H9 (cell line): ENCODE results near the gene UGT1A8. TPM values are rescaled to one million over a fixed set of nuclear protein-coding genes. Genes with fewer than 3 reads are reported as not detected.

Experiments used
- DNase-seq: peaks from one replicate; pipeline ENCODE4 v3.0.0-alpha.2; 2017
- H2AFZ ChIP-seq: one replicate; pipeline ENCODE4 v1.6.1; 2013; ENCODE audit warnings: mild to moderate bottlenecking, low read length, control low read depth, moderate library complexity
- H2AK5ac ChIP-seq: 2 replicates; pipeline ENCODE4 v1.6.1; 2013; ENCODE audit warnings: low read length, control low read depth, mixed read lengths; ENCODE audit not compliant: insufficient read length
- H2BK120ac ChIP-seq: one replicate; pipeline ENCODE4 v1.6.1; 2013; ENCODE audit warnings: low read depth, mild to moderate bottlenecking, low read length, control low read depth, inconsistent platforms; ENCODE audit not compliant: poor library complexity, severe bottlenecking
- H2BK12ac ChIP-seq: 2 replicates; pipeline ENCODE4 v1.6.1; 2013; ENCODE audit warnings: low read length, control low read depth, mixed read lengths, low read depth; ENCODE audit not compliant: insufficient read length
- H2BK15ac ChIP-seq: 2 replicates; pipeline ENCODE4 v1.6.1; 2013; ENCODE audit warnings: low read depth, low read length, control low read depth
- H2BK20ac ChIP-seq: one replicate; pipeline ENCODE4 v1.6.1; 2013; ENCODE audit warnings: low read depth, mild to moderate bottlenecking, low read length, control low read depth, inconsistent platforms; ENCODE audit not compliant: poor library complexity, severe bottlenecking
- H2BK5ac ChIP-seq: 2 replicates; pipeline ENCODE4 v1.6.1; 2013; ENCODE audit warnings: low read length, control low read depth, mixed read lengths; ENCODE audit not compliant: insufficient read length
- H3K14ac ChIP-seq: 2 replicates; pipeline ENCODE4 v1.6.1; 2013; ENCODE audit warnings: low read length, control low read depth; ENCODE audit not compliant: insufficient read depth
- H3K18ac ChIP-seq: 2 replicates; pipeline ENCODE4 v1.6.1; 2013; ENCODE audit warnings: low read depth, mild to moderate bottlenecking, mixed read lengths, low read length, control low read depth; ENCODE audit not compliant: insufficient read length
- H3K23ac ChIP-seq: 2 replicates; pipeline ENCODE4 v1.6.1; 2013; ENCODE audit warnings: low read length, control low read depth, mixed read lengths, low read depth; ENCODE audit not compliant: insufficient read length
- H3K23me2 ChIP-seq: 2 replicates; pipeline ENCODE4 v1.6.1; 2013; ENCODE audit warnings: low read depth, mild to moderate bottlenecking, mixed read lengths, low read length, control low read depth; ENCODE audit not compliant: insufficient read length, poor library complexity, severe bottlenecking
- H3K27ac ChIP-seq: 2 replicates; pipeline ENCODE4 v1.5.1; 2013; ENCODE audit warnings: low read length, control low read depth, mixed read lengths, low read depth; ENCODE audit not compliant: insufficient read length
- H3K27me3 ChIP-seq: 2 replicates; pipeline ENCODE4 v1.6.1; 2013; ENCODE audit warnings: low read length, control low read depth, inconsistent platforms; ENCODE audit not compliant: insufficient read depth
- H3K4ac ChIP-seq: 2 replicates; pipeline ENCODE4 v1.6.1; 2013; ENCODE audit warnings: low read depth, mild to moderate bottlenecking, control low read depth, inconsistent platforms, low read length, moderate library complexity
- H3K4me1 ChIP-seq: 2 replicates; pipeline ENCODE4 v1.6.1; 2013; ENCODE audit warnings: low read length, control low read depth, inconsistent platforms; ENCODE audit not compliant: insufficient read depth
- H3K4me2 ChIP-seq: 2 replicates; pipeline ENCODE4 v1.6.1; 2013; ENCODE audit warnings: low read length, control low read depth, mixed read lengths; ENCODE audit not compliant: insufficient read length, insufficient read depth
- H3K56ac ChIP-seq: 2 replicates; pipeline ENCODE4 v1.6.1; 2013; ENCODE audit warnings: low read depth, mild to moderate bottlenecking, mixed read lengths, low read length, control low read depth; ENCODE audit not compliant: insufficient read length
- H3K79me1 ChIP-seq: 2 replicates; pipeline ENCODE4 v1.6.1; 2013; ENCODE audit warnings: low read depth, mild to moderate bottlenecking, moderate library complexity, low read length, control low read depth, inconsistent platforms; ENCODE audit not compliant: insufficient read depth, poor library complexity, severe bottlenecking
- H3K79me2 ChIP-seq: 2 replicates; pipeline ENCODE4 v1.6.1; 2013; ENCODE audit warnings: low read length, control low read depth, inconsistent platforms; ENCODE audit not compliant: insufficient read depth
- H3K9ac ChIP-seq: 2 replicates; pipeline ENCODE4 v1.6.1; 2013; ENCODE audit warnings: low read length, control low read depth, mixed read lengths; ENCODE audit not compliant: insufficient read length; ENCODE audit errors: extremely low read depth
- H3K9me3 ChIP-seq: one replicate; pipeline ENCODE4 v1.6.1; 2013; ENCODE audit warnings: low read depth, low read length, inconsistent platforms; ENCODE audit not compliant: control insufficient read depth
- H3T11ph ChIP-seq: one replicate; pipeline ENCODE4 v1.6.1; 2013; ENCODE audit warnings: mild to moderate bottlenecking, low read length, control low read depth, inconsistent platforms
- H4K20me1 ChIP-seq: one replicate; pipeline ENCODE4 v1.6.1; 2013; ENCODE audit not compliant: control insufficient read depth, insufficient read length, insufficient read depth
- H4K5ac ChIP-seq: 2 replicates; pipeline ENCODE4 v1.6.1; 2013; ENCODE audit warnings: low read depth, mild to moderate bottlenecking, mixed read lengths, low read length, control low read depth; ENCODE audit not compliant: insufficient read length
- H4K8ac ChIP-seq: replicated peaks from 2 replicates; pipeline ENCODE4 v1.6.1; 2013; ENCODE audit warnings: low read length, control low read depth, mixed read lengths, low read depth; ENCODE audit not compliant: insufficient read length
- H4K91ac ChIP-seq: 2 replicates; pipeline ENCODE4 v1.6.1; 2013; ENCODE audit warnings: low read depth, mild to moderate bottlenecking, moderate library complexity, mixed read lengths, low read length, control low read depth; ENCODE audit not compliant: insufficient read length
- H3K27ac Mint-ChIP-seq, 3 experiments: 2 replicates in 2 of 3; 3 replicates in 1 of 3; pipeline ENCODE4 v1.8.0; 2020 to 2021; ENCODE audit warnings: mixed read lengths in 3 of 3, mild to moderate bottlenecking in 1 of 3, moderate library complexity in 1 of 3
- H3K27me3 Mint-ChIP-seq: 2 replicates; pipeline ENCODE4 v1.8.0; 2021; ENCODE audit warnings: low read depth, mild to moderate bottlenecking, moderate library complexity, mixed read lengths
- H3K36me3 Mint-ChIP-seq, 3 experiments: 2 replicates in 2 of 3; 3 replicates in 1 of 3; pipeline ENCODE4 v1.8.0; 2020 to 2021; ENCODE audit warnings: low read depth in 3 of 3, mixed read lengths in 3 of 3; ENCODE audit not compliant: insufficient read depth in 1 of 3
- H3K4me1 Mint-ChIP-seq, 2 experiments: 2 replicates each; pipeline ENCODE4 v1.8.0; 2020; ENCODE audit warnings: mixed read lengths in 2 of 2
- H3K4me3 Mint-ChIP-seq, 2 experiments: 2 replicates in 1 of 2; 3 replicates in 1 of 2; pipeline ENCODE4 v1.8.0; 2020 to 2021; ENCODE audit warnings: mild to moderate bottlenecking in 2 of 2, mixed read lengths in 2 of 2, moderate library complexity in 1 of 2
- H3K9me3 Mint-ChIP-seq, 2 experiments: 2 replicates in 1 of 2; 3 replicates in 1 of 2; pipeline ENCODE4 v1.8.0; 2020; ENCODE audit warnings: mild to moderate bottlenecking in 2 of 2, mixed read lengths in 2 of 2, moderate library complexity in 1 of 2
- WGBS: extraction: QIAGEN DNeasy Blood & Tissue Kit; methylation state at CpG from one replicate; pipeline ENCODE4 v1.1.7; 2013; ENCODE audit warnings: missing lambda C conversion rate, low lambda C conversion rate, mixed read lengths; ENCODE audit not compliant: insufficient read length; ENCODE audit errors: extremely low coverage; 5-methylcytosine and 5-hydroxymethylcytosine counted together
- total RNA-seq: library from RNA; stranded (reverse); gene quantifications from 2 replicates; pipeline ENCODE4 v1.2.1, GENCODE V29; 2021
- TF ChIP-seq, protein P1 (sequence below): fragments of 200-600 bp; sonication (generic); conservative IDR thresholded peaks from 3 replicates; pipeline ENCODE4 v1.8.0; 2021; ENCODE audit warnings: antibody characterized with exemption, mild to moderate bottlenecking

UGT1A8 gene
- total RNA-seq, 1 experiment from 2014 or later = not detected

- Histone ChIP-seq H2BK15ac (no peak overlapping the region), H3K23ac (no peak overlapping the region), H3K23me2 (no peaks in the 10 kb centered on the region), H2BK5ac (no peak overlapping the region), H3K79me2 (no peaks in the 10 kb centered on the region), H4K8ac (no peak overlapping the region), H3K14ac (no peak overlapping the region), H3K4me1 (no peaks in the 10 kb centered on the region), H3K79me1 (no peaks in the 10 kb centered on the region), H3T11ph (no peak overlapping the region), H4K5ac (no peak overlapping the region), H3K4ac (no peak overlapping the region), H3K4me2 (no peak overlapping the region), H3K18ac (no peak overlapping the region), H4K91ac (no peak overlapping the region), H3K27me3 (no peaks in the 10 kb centered on the region), H3K9me3 (no peaks in the 10 kb centered on the region), H4K20me1 (no peaks in the 10 kb centered on the region), H2BK12ac (no peak overlapping the region), H3K27ac (no peak overlapping the region), H2AK5ac (no peak overlapping the region), H2AFZ (no peak overlapping the region), H2BK20ac (no peak overlapping the region), H2BK120ac (no peak overlapping the region), H3K56ac (no peak overlapping the region), H3K9ac (no peak overlapping the region)
- H3K4me3 Mint-ChIP-seq = no peak overlapping the region
- DNase-seq = no peak
- TF ChIP-seq, protein P1, sequence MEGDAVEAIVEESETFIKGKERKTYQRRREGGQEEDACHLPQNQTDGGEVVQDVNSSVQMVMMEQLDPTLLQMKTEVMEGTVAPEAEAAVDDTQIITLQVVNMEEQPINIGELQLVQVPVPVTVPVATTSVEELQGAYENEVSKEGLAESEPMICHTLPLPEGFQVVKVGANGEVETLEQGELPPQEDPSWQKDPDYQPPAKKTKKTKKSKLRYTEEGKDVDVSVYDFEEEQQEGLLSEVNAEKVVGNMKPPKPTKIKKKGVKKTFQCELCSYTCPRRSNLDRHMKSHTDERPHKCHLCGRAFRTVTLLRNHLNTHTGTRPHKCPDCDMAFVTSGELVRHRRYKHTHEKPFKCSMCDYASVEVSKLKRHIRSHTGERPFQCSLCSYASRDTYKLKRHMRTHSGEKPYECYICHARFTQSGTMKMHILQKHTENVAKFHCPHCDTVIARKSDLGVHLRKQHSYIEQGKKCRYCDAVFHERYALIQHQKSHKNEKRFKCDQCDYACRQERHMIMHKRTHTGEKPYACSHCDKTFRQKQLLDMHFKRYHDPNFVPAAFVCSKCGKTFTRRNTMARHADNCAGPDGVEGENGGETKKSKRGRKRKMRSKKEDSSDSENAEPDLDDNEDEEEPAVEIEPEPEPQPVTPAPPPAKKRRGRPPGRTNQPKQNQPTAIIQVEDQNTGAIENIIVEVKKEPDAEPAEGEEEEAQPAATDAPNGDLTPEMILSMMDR = no peak
- H3K9me3 Mint-ChIP-seq = peaks cover 14 to 18% of the 10 kb centered on the region in 2 experiments
- peaks cover 12% of the 10 kb centered on the region for H3K27me3 Mint-ChIP-seq
- no CpG with 5 or more reads among the region's 5 CpGs for WGBS
- no peak overlapping the region for H3K27ac Mint-ChIP-seq
- peaks cover 2 to 4% of the 10 kb centered on the region in 2 experiments; a peak in 3 of 4 replicates for H3K4me1 Mint-ChIP-seq
- peaks cover 0 to 5% (median 4%) of the 10 kb centered on the region in 3 experiments; a peak in 2 of 7 replicates for H3K36me3 Mint-ChIP-seq
Measured at GRCh38 chr2:233799716-233800115, 182.3 kb downstream of the UGT1A8 start.
